Psoas muscle (tissue), 8 donors: ENCODE results near the gene ZNF341. TPM values are rescaled to one million over a fixed set of nuclear protein-coding genes. Genes with fewer than 3 reads are reported as not detected.
A peak's percentile ranks its signal among the peaks of the same experiment; 100 is the strongest.

Experiments used
- ATAC-seq, 4 donors: fragments of 200-7000 bp; cut with Tn5 transposase; one replicate each; pipeline ENCODE4 v1.9.1; 2020; ENCODE audit warnings: moderate library complexity in 3 of 4, mild to moderate bottlenecking in 2 of 4
- DNase-seq, 2 donors: peaks; one replicate each; pipeline ENCODE4 v3.0.0-alpha.2; 2020
- H3K27ac ChIP-seq: fragments of 200-600 bp; one replicate; pipeline ENCODE4 v1.8.0; 2022
- H3K27me3 ChIP-seq, 3 donors: fragments of 200-600 bp in 1 of 3; one replicate each; pipeline versions ENCODE4 v1.6.1 to v1.8.0; 2013 to 2022; ENCODE audit warnings: low read length in 2 of 3, mild to moderate bottlenecking in 2 of 3, moderate library complexity in 1 of 3; ENCODE audit not compliant: insufficient read depth in 3 of 3
- H3K36me3 ChIP-seq, 2 donors: fragments of 200-600 bp in 1 of 2; one replicate each; pipeline versions ENCODE4 v1.6.1 to v1.8.0; 2013 to 2022; ENCODE audit warnings: low read depth in 1 of 2, mild to moderate bottlenecking in 1 of 2, moderate library complexity in 1 of 2; ENCODE audit not compliant: insufficient read depth in 1 of 2
- H3K4me1 ChIP-seq: fragments of 200-600 bp; one replicate; pipeline ENCODE4 v1.8.0; 2022
- H3K4me3 ChIP-seq: fragments of 200-600 bp; one replicate; pipeline ENCODE4 v1.8.0; 2022; ENCODE audit warnings: mild to moderate bottlenecking
- H3K9me3 ChIP-seq: fragments of 200-600 bp; one replicate; pipeline ENCODE4 v1.8.0; 2022
- CTCF ChIP-seq: fragments of 200-600 bp; IDR thresholded peaks from one replicate; pipeline ENCODE4 v1.8.0; 2022; ENCODE audit warnings: antibody characterized with exemption
- WGBS, 3 donors: extraction: QIAGEN DNeasy Blood & Tissue Kit; methylation state at CpG; one replicate each; pipeline versions ENCODE4 v1.1.6 to v1.1.7; 2013; 5-methylcytosine and 5-hydroxymethylcytosine counted together
- intact Hi-C, 2 donors: fragments of 100-400 bp; cut with DNase I; formaldehyde crosslinking; loops; one replicate each; pipeline versions ENCODE4 v1.11.0 to v1.14.2; 2022
- polyA plus RNA-seq, 3 donors: library from polyadenylated mRNA; stranded (reverse); fragments of 200-250 nt; gene quantifications; one replicate each; pipeline ENCODE4 v1.2.3, GENCODE V29; 2013
- total RNA-seq, 4 donors: library from RNA; stranded (reverse); fragmentation: NEBNext Ultra II Directional in 2 of 4; extraction: Animal tissue kit (Norgen Biotek cat#: 25700) in 2 of 4; gene quantifications; one replicate each; pipeline versions ENCODE4 v1.2.1 to v1.2.4, GENCODE V29; 2021 to 2023
- donor health status: healthy with polysubstance abuse.
- donor health status: DM: no; HTN: no; CAD: no; lungs with moderate emphysema.
- donor health status: Bipolar disorder and iron deficiency.
- donor health status: healthy.
- donor health status: DM: yes; HTN: yes; CAD: no.
- donor health status: DM: no; HTN: no; CAD: no.
- donor health status: DM: no; HTN: no; CAD: no.
- donor health status: DM: yes; HTN: yes; CAD: no.

ZNF341 gene
- total and polyA plus RNA-seq, 7 donors = 1.3 to 3.0 (median 1.5) TPM

- intact Hi-C loops = no loop called here
- H3K36me3 ChIP-seq = no peaks in the 10 kb centered on the region
- peak overlapping the region; percentile 72 for H3K4me3 ChIP-seq
- H3K27me3 ChIP-seq = no peaks in the 10 kb centered on the region
- peak; percentile 87 to 93 for DNase-seq
- 1 to 3% (median 1%) methylated on average over 40 to 68 of the region's 68 CpGs for WGBS, 3 donors
- peaks cover 14% of the 10 kb centered on the region for H3K9me3 ChIP-seq
- peak; percentile 69 to 80 (median 76) for ATAC-seq
- TF ChIP-seq CTCF = no peak
- peak overlapping the region; percentile 81 for H3K27ac ChIP-seq
- H3K4me1 ChIP-seq = peaks cover 3% of the 10 kb centered on the region
These were observed 572 bp downstream of the ZNF341 start for GRCh38 chr20:33732166-33732970.

GRCh38 chr20:33733654-33734576, 2.1 kb downstream of the ZNF341 start:
- no peaks in the 10 kb centered on the region for H3K36me3 ChIP-seq
- no peak for TF ChIP-seq CTCF
- no peak overlapping the region for H3K4me3 ChIP-seq
- no peaks in the 10 kb centered on the region for H3K27me3 ChIP-seq
- peak overlapping the region; percentile 37 for H3K27ac ChIP-seq
- ATAC-seq = no peak
- 62 to 82% (median 77%) methylated on average over 6 of the region's 6 CpGs for WGBS, 3 donors
- DNase-seq = no peak
- intact Hi-C loops = no loop called here
- peaks cover 18% of the 10 kb centered on the region for H3K9me3 ChIP-seq
- H3K4me1 ChIP-seq = peaks cover 3% of the 10 kb centered on the region

- Histone ChIP-seq H3K27me3 (no peaks in the 10 kb centered on the region), H3K4me1 (peaks cover 3% of the 10 kb centered on the region), H3K36me3 (no peaks in the 10 kb centered on the region), H3K27ac (no peak overlapping the region), H3K9me3 (peaks cover 18% of the 10 kb centered on the region), H3K4me3 (no peak overlapping the region)
- intact Hi-C loops = no loop called here
- 98 to 100% (median 99%) methylated on average over 3 of the region's 3 CpGs for WGBS, 3 donors
- no peak for TF ChIP-seq CTCF
- DNase-seq (no peak), ATAC-seq (no peak)
These were observed 5.2 kb downstream of the ZNF341 start for GRCh38 chr20:33736962-33737361.

GRCh38 chr20:33739493-33739892, 7.7 kb downstream of the ZNF341 start:
- Histone ChIP-seq H3K27ac (no peak overlapping the region), H3K4me1 (no peaks in the 10 kb centered on the region), H3K36me3 (no peaks in the 10 kb centered on the region), H3K4me3 (no peak overlapping the region), H3K9me3 (peaks cover 18% of the 10 kb centered on the region), H3K27me3 (no peaks in the 10 kb centered on the region)
- intact Hi-C loops = no loop called here
- DNase-seq (no peak), ATAC-seq (no peak)
- no peak for TF ChIP-seq CTCF
- WGBS, 3 donors = 88 to 91% (median 91%) methylated on average over 7 of the region's 7 CpGs
